NCI-H146 treated with DMSO at 0.1 percent for 48 hours (cell line): Measurements from ENCODE around the gene ACHE.
"Not testable (repeated sequence)": the region's sequence is repeated elsewhere in the genome, so short reads cannot be mapped to it uniquely, and the experiment has no call there.

Source experiments
- DNase-seq: peaks from one replicate; lab custom pipeline; 2025; ENCODE audit not compliant: unreplicated experiment; lab: John Stamatoyannopoulos, UW

Gene ACHE

DNA sequence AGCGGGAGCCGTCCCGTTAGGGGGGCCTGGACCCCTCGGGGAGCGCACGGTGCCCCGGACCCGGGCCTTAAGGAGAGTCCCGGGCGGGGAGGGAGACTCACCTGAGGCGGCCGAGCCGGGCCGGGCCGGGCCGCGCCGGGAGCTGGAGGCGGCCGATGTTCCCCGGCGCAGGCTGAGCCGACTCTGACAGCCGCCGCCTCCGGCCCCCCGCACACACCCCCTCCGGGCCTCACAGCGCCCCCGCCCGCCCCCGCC, at the start of gene ACHE:
TSS of gene ACHE (minus strand) at position 188 of the 255 bp plus-strand sequence. CDS start 1,656 bp downstream, outside the sequence.
- no peak for DNase-seq

DNA sequence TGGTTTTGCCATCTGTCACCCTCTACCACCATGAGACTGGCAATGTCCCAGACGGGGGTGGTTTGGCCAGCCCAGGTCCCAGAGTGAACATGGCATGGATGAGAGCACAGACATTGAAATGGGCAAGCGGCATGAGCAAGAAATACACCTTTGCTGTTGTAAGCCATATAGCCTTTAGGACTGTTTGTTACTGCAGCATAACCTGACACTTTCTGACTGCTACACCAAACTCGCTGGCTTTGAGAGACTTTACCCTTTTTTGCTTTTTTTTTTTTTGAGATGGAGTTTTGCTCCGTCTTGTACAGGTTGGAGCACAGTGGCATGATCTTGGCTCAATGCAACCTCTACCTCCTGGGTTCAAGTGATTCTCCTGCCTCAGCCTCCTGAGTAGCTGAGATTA, 48.5 kb upstream of the ACHE start:
- no peak for DNase-seq

- no peak for DNase-seq
These were observed 48.0 kb upstream of the ACHE start for GRCh38 chr7:100943693-100944092.

GRCh38 chr7:100942045-100942774, 46.5 kb upstream of the ACHE start:
- DNase-seq: no peak

DNA sequence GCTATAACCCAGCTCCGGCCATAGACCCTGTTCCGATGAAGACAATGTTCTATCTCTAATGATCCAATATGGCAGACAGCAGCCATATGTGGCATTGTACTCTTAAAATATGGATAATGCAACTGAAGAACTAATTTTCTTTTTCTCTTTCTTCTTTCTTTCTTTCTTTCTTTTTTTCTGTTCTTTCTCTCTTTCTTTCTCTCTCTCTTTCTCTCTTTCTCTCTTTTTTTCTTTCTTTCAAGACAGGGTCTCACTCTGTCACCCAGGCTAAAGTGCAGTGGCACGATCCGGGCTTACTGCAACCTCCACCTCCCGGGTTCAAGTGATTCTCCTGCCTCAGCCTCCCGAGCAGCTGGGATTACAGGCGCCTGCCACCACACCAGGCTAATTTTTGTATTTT, 40.5 kb upstream of the ACHE start:
- DNase-seq: not testable (repeated sequence)

DNA sequence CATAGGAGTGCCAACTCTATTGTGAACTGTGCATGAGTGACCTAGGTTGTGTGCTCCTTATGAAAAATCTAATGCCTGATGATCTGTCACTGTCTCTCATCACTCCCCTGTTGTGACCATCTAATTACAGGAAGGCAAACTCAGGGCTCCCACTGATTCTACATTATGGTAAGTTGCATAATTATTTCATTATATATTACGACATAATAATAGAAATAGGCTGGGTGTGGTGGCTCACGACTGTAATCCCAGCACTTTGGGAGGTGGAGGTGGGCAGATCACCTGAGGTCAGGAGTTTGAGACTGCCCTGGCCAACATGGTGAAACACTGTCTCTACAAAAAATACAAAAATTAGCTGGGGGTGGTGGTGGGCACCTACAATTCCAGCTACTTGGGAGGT, 39.7 kb upstream of the ACHE start:
- not testable (repeated sequence) for DNase-seq

- DNase-seq: no peak
These were observed 38.0 kb upstream of the ACHE start for GRCh38 chr7:100933734-100934133.

DNA sequence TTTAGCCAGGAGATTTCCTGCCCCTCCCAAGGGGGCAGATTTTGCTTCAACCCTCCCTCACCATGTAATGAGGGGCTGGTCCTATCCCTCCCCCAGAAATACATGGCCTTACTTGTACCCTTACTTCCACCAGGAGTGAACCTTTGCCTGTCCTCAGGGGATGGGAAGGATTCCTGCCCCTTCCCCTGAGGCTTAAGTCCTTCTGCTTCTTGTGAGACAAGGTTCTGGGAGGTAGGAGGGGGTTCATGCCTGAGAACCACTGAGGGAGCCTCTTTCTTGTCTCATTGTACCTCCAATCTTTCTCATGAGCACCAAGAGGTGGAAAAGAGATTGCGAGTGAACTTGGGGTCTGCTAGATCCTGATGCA, 34.1 kb upstream of the ACHE start:
- no peak for DNase-seq

DNA sequence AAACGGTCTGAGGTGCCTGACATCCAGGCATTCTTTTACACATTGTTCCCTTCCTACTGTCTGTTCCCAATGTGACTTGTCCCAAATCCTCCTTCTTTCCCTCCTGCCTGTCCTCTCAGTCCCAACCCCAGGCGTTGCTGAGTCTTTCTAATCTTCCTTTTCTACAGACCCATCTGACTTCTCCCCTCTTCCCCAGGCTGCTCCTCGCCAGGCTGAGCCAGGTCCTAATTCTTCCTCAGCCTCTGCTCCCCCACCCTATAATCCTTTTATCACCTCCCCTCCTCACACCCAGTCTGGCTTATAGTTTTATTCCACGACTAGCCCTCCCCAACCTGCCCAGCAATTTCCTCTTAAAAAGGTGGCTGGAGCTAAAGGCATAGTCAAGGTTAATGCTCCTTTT, 27.9 kb upstream of the ACHE start:
- not testable (repeated sequence) for DNase-seq

GRCh38 chr7:100921039-100921438, 25.4 kb upstream of the ACHE start:
- DNase-seq: no peak

DNA sequence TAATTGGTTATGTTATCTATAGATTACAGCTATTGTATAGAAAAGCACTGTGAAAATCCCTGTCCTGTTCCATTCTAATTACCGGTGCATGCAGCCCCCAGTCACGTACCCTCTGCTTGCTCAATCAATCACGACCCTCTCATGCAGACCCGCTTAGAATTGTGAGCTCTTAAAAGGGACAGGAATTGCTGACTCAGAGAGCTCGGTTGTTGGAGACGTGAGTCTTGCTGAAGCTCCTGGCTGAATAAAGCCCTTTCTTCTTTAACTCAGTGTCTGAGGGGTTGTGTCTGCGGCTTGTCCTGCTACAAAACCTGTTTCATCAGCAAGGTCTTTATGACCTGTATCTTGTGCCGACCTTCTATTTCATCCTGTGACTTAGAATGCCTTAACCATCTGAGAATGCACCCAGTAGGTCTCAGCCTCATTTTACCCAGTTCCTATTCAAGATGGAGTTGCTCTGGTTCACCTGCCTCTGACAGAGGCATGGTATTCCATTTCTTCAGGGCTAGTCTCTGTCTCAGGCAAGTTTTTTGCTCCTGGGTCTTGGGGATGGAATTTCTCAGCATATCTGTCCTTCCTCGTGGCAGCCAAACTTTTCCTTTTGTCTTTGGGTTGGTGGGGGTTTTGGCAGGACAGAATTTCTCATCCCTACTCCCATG, 24.2 kb upstream of the ACHE start:
- DNase-seq: not testable (repeated sequence)

- DNase-seq: not testable (repeated sequence)
These were observed 23.6 kb upstream of the ACHE start for GRCh38 chr7:100919335-100919734.

- DNase-seq: no peak
These were observed 19.3 kb upstream of the ACHE start for GRCh38 chr7:100914879-100915447.

DNA sequence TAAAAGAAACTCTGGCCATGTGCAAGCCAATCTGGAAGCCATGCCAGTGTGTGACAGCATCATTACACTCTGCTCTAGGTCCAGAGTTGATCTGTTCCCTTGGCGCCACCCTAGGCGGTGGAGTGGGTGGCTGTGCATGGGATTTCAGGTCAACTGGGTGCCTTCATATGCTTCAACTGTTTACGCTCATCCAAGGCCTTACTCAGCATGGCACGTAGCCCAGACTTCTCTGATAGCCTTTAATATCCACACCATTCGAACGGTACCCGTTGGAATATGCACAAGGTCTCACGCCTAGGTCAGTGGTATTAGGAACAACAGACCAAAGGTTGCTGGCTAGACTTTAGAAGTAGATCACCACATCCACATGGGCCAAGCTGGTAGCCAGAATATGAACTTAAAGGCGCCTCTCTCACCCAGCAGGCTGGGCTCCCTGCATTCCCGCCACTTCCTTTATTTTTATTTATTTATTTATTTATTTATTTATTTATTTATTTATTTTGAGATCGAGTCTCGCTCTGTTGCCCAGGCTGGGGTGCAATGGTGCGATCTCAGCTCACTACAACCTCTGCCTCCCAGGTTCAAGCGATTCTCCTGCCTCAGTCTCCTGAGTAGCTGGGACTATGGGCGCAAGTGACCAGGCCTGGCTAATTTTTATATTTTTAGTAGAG, 18.7 kb upstream of the ACHE start:
- DNase-seq: no peak

- no peak for DNase-seq
These were observed 15.8 kb upstream of the ACHE start for GRCh38 chr7:100911484-100911883.

- not testable (repeated sequence) for DNase-seq
These were observed 14.8 kb upstream of the ACHE start for GRCh38 chr7:100910443-100910842.

- no peak for DNase-seq
These were observed 12.8 kb upstream of the ACHE start for GRCh38 chr7:100908512-100908911.

GRCh38 chr7:100902638-100903037, 7.0 kb upstream of the ACHE start:
- DNase-seq: no peak

- DNase-seq: no peak
These were observed 6.2 kb upstream of the ACHE start for GRCh38 chr7:100901921-100902332.

DNA sequence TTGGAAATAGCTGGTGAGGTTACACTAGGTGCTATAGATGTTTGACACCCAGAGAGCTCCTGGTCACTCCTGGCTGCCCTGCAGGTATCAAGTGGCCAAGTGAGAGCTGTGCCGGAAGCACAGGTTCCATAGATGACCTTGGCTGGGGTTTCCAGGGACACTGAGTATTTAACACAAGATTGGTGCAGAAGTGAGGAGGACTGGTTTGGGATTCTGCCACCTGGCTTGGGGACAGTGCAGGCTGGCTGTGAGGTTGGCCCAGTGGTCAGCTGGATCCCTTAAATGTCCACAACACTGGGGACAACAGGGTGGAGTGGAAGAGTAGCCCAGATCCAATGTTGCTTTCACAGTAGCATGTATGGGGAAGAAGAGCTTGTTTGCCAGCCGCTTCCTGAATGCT, 5.3 kb upstream of the ACHE start:
- DNase-seq: no peak

DNA sequence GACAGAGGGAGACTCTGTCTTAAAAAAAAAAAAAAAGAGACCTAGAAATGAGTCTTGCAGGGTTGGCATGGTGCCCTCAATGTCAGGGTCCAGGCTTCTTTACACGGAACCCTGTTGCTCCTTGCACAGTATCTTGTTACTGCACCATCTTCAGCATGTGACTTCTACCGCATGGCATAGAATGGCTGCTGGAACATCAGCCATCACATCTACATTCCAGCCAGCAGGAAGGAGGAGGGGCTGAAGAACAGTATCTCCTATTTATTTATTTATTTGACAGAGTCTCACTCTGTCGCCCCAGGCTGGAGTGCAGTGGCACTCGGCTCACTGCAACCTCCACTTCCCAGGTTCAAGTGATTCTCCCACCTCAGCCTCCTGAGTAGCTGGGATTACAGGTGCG, 3.7 kb upstream of the ACHE start:
- DNase-seq: no peak

- no peak for DNase-seq
These were observed 2.2 kb upstream of the ACHE start for GRCh38 chr7:100897772-100898454.
